Skeletal muscle satellite cell (primary cell): ENCODE data around the gene PGM2.

Experiments used
- H3K27me3 ChIP-seq: 2 replicates; pipeline ENCODE4 v1.7.0; 2013; ENCODE audit warnings: low read length; ENCODE audit not compliant: control insufficient read depth, insufficient read depth
- H3K36me3 ChIP-seq: 2 replicates; pipeline ENCODE4 v1.7.0; 2013; ENCODE audit warnings: mild to moderate bottlenecking, control low read depth, low read length; ENCODE audit not compliant: insufficient read depth
- H3K4me1 ChIP-seq: 2 replicates; pipeline ENCODE4 v1.7.0; 2013; ENCODE audit warnings: low read length; ENCODE audit not compliant: control insufficient read depth, insufficient read depth
- H3K4me2 ChIP-seq: 2 replicates; pipeline ENCODE4 v1.7.0; 2013; ENCODE audit warnings: mild to moderate bottlenecking, low read length
- H3K4me3 ChIP-seq: 2 replicates; pipeline ENCODE4 v1.7.0; 2013; ENCODE audit warnings: low read length
- H3K9ac ChIP-seq: 2 replicates; pipeline ENCODE4 v1.7.0; 2013; ENCODE audit warnings: mild to moderate bottlenecking, low read depth, low read length, moderate library complexity
- H3K9me3 ChIP-seq: replicated peaks from 2 replicates; pipeline ENCODE4 v1.7.0; 2013; ENCODE audit warnings: mild to moderate bottlenecking, control low read depth, low read length

PGM2 gene

GRCh38 chr4:37836838-37837440, 10.5 kb downstream of the PGM2 start:
- Histone ChIP-seq H3K4me2 (peak overlapping the region; percentile 37), H3K9ac (no peak overlapping the region), H3K36me3 (peaks cover 38% of the 10 kb centered on the region), H3K9me3 (no peaks in the 10 kb centered on the region), H3K27me3 (no peaks in the 10 kb centered on the region), H3K4me3 (no peak overlapping the region), H3K4me1 (peaks cover 11% of the 10 kb centered on the region)

DNA sequence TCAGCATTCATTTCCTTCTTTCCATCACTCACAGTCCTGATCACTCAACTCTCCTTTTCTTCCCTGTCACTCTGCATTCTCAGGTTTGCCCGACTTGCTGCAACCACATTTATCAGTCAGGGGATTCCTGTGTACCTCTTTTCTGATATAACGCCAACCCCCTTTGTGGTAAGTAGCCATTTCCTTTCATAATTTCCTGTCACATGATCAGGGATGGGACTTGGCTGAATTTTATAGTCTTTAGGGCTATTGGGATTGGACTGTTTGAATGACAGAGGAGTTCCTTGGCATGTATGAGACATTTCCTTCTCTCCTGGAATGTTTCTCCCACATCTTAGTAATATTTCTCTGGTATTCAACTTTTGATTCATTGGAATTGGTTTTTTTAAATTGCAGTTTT, 11.0 kb downstream of the PGM2 start:
- H3K4me2 ChIP-seq, result peak overlapping the region; percentile 37
- H3K9me3 ChIP-seq, result no peaks in the 10 kb centered on the region
- H3K4me1 ChIP-seq, result peaks cover 11% of the 10 kb centered on the region
- H3K9ac ChIP-seq, result no peak overlapping the region
- H3K4me3 ChIP-seq, result no peak overlapping the region
- H3K27me3 ChIP-seq, result no peaks in the 10 kb centered on the region
- peaks cover 40% of the 10 kb centered on the region for H3K36me3 ChIP-seq

DNA sequence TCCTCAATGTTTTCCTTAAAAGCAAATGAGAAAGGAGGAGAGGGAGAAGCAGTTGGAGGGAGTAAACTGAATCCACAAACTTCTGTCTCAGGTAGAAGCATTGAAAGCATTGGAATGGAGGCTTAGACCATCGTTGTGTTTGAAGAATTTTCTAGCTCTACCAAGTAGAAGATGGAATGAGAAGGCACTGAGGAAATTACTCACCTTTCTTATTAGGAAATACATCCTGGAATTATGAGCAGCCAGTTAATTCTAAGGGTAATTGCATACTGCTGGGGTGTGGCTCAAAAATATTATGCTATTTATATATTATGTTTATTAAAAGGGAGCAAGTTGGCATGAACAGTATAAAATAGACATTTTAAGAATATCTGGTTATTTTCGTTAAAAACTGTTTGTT, 12.9 kb downstream of the PGM2 start:
- Histone ChIP-seq H3K27me3 (no peaks in the 10 kb centered on the region), H3K36me3 (peaks cover 39% of the 10 kb centered on the region), H3K9ac (no peak overlapping the region), H3K9me3 (no peaks in the 10 kb centered on the region), H3K4me1 (peaks cover 11% of the 10 kb centered on the region), H3K4me3 (no peak overlapping the region), H3K4me2 (no peak overlapping the region)

DNA sequence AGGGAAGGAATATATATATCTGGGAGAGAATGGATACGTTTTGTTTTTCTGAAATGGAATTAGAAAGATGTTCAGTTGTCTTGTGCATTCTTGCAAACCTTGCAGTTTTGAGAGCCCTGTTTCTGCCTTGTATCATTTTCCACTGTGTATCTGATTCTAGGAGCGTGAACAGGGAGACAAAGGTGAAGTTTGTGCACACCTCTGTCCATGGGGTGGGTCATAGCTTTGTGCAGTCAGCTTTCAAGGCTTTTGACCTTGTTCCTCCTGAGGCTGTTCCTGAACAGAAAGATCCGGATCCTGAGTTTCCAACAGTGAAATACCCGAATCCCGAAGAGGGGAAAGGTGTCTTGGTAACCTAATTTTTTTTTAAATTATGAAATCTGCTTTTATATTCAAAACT, 17.7 kb downstream of the PGM2 start:
- H3K27me3 ChIP-seq, result no peaks in the 10 kb centered on the region
- H3K9ac ChIP-seq, result no peak overlapping the region
- H3K4me2 ChIP-seq, result no peak overlapping the region
- H3K4me3 ChIP-seq, result no peak overlapping the region
- H3K9me3 ChIP-seq, result no peaks in the 10 kb centered on the region
- peaks cover 49% of the 10 kb centered on the region for H3K36me3 ChIP-seq
- no peaks in the 10 kb centered on the region for H3K4me1 ChIP-seq

- Histone ChIP-seq H3K9me3 (no peaks in the 10 kb centered on the region), H3K9ac (no peak overlapping the region), H3K4me3 (no peak overlapping the region), H3K4me2 (no peak overlapping the region), H3K36me3 (peaks cover 50% of the 10 kb centered on the region), H3K27me3 (no peaks in the 10 kb centered on the region), H3K4me1 (no peaks in the 10 kb centered on the region)
These were observed 18.7 kb downstream of the PGM2 start for GRCh38 chr4:37845201-37845600.

DNA sequence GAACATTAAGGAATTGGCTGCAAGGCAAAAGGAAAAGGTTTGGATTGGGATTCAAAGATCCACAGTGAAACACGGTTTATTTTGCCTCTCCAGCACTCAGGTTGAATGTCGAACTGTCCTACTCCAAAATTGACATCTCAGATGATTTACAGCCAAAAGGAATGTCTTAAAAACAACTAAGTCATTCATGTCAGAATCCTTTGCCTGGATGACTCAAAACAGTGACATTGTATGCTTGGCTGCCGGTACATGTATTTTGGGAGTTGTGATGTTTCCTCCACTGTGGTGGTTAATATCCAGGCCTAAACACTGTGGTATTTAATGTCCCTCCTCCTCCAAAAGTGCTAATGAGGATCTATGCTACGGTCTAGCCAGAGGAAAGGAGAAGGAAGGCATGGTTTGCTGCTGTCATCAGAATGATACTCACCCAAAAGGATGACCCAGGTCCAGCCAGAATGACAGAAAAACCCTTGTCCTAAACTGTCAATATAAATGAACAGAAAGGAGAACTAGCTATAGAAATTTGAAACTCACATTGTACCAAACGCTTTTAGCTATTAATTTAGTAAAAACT, 20.9 kb downstream of the PGM2 start:
- H3K9me3 ChIP-seq, result no peaks in the 10 kb centered on the region

DNA sequence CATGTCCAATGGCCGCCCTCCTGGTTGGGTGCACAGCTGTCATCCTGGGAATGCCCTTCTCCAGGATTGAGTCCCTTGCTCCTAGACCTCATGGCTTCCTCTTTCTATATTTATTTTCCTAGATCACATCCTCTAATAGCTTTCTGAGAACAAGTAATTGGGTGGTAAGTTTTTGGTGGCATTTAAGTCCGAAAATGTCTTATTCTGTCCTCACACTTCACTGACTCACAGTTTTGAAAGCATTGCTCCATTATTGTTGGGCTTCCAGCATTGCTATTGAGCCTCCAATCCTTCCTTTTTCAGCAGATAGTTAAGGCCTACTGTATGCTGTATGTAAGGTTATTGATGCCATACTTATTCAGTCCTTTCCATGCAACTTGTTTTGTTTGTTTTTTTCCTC, 25.9 kb downstream of the PGM2 start:
- no peak overlapping the region for H3K9ac ChIP-seq
- peaks cover 37% of the 10 kb centered on the region for H3K36me3 ChIP-seq
- H3K4me2 ChIP-seq, result no peak overlapping the region
- H3K27me3 ChIP-seq, result no peaks in the 10 kb centered on the region
- H3K4me3 ChIP-seq, result no peak overlapping the region
- H3K4me1 ChIP-seq, result no peaks in the 10 kb centered on the region
- H3K9me3 ChIP-seq, result no peaks in the 10 kb centered on the region

More for the DNA sequence above, 20.9 kb downstream of the PGM2 start:
- Histone ChIP-seq H3K4me2 (no peak overlapping the region), H3K4me3 (no peak overlapping the region), H3K27me3 (no peaks in the 10 kb centered on the region), H3K9ac (no peak overlapping the region), H3K4me1 (no peaks in the 10 kb centered on the region), H3K36me3 (peaks cover 48% of the 10 kb centered on the region)

DNA sequence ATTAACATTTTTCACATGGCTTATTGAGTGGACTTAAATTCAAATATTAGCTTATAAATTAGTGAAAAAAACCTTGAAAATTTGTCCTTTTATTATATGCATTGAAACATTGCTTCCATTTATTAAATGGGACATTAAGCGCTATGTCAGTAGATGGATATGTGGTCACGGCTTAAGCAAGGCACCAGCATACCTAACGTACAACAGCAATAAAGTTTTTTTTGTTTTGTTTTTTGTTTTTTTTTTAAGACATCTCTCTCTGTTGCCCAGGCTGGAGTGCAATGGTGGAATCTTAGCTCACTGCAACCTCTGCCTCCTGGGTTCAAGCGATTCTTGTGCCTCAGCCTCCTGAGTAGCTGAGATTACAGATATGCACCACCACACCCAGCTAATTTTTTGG, 31.6 kb downstream of the PGM2 start:
- H3K9me3 ChIP-seq, result no peaks in the 10 kb centered on the region
- H3K4me2 ChIP-seq, result no peak overlapping the region
- no peaks in the 10 kb centered on the region for H3K4me1 ChIP-seq
- H3K27me3 ChIP-seq, result no peaks in the 10 kb centered on the region
- H3K36me3 ChIP-seq, result peaks cover 35% of the 10 kb centered on the region
- H3K4me3 ChIP-seq, result no peak overlapping the region
- no peak overlapping the region for H3K9ac ChIP-seq

- Histone ChIP-seq H3K9me3 (no peaks in the 10 kb centered on the region), H3K4me1 (no peaks in the 10 kb centered on the region), H3K27me3 (no peaks in the 10 kb centered on the region), H3K9ac (no peak overlapping the region), H3K4me2 (no peak overlapping the region), H3K4me3 (no peak overlapping the region), H3K36me3 (peaks cover 33% of the 10 kb centered on the region)
These were observed 32.4 kb downstream of the PGM2 start for GRCh38 chr4:37858872-37859271.

- H3K4me1 ChIP-seq, result no peaks in the 10 kb centered on the region
- no peak overlapping the region for H3K4me3 ChIP-seq
- no peak overlapping the region for H3K4me2 ChIP-seq
- no peaks in the 10 kb centered on the region for H3K9me3 ChIP-seq
- peaks cover 29% of the 10 kb centered on the region for H3K36me3 ChIP-seq
- H3K27me3 ChIP-seq, result no peaks in the 10 kb centered on the region
- no peak overlapping the region for H3K9ac ChIP-seq
These were observed 33.8 kb downstream of the PGM2 start for GRCh38 chr4:37860266-37860665.

DNA sequence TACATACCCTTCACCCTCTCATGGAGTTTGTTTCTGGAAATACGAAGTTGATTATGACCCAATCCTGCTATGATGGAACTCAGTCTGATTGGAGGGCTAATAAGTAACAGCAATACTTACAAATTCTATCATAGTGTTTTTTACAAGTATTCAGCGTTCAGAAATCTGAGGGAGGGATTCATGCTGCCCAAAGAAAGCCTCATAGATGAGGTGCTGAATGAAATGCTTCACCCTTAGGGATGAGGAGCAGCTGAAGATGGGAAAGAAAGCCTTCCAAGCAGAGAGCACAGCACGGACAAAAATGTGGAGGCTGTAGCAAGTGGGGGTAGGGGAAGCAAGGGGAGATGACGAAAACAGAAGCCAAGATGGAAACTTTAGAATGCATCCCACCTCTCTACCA, 36.5 kb downstream of the PGM2 start:
- H3K9me3 ChIP-seq, result no peaks in the 10 kb centered on the region
- H3K27me3 ChIP-seq, result no peaks in the 10 kb centered on the region
- no peak overlapping the region for H3K9ac ChIP-seq
- no peak overlapping the region for H3K4me2 ChIP-seq
- H3K4me1 ChIP-seq, result no peaks in the 10 kb centered on the region
- H3K4me3 ChIP-seq, result no peak overlapping the region
- H3K36me3 ChIP-seq, result peaks cover 27% of the 10 kb centered on the region

- H3K4me3 ChIP-seq, result no peak overlapping the region
- no peak overlapping the region for H3K4me2 ChIP-seq
- no peaks in the 10 kb centered on the region for H3K9me3 ChIP-seq
These were observed 38.3 kb downstream of the PGM2 start for GRCh38 chr4:37864786-37865185.

More at GRCh38 chr4:37864786-37865185, 38.3 kb downstream of the PGM2 start:
- Histone ChIP-seq H3K4me1 (no peaks in the 10 kb centered on the region), H3K27me3 (no peaks in the 10 kb centered on the region), H3K9ac (no peak overlapping the region), H3K36me3 (peaks cover 16% of the 10 kb centered on the region)
